Thyroid gland (tissue), 4 donors: ENCODE data around the gene DNAH10.

Experiments
- CTCF ChIP-seq, 6 experiments: fragments of 200-600 bp in 3 of 6; fragments of 450-650 bp in 3 of 6; sonication (generic) in 3 of 6; IDR thresholded peaks; one replicate each; pipeline ENCODE4 v1.5.1; 2016 to 2019; ENCODE audit warnings: antibody characterized with exemption in 6 of 6, mild to moderate bottlenecking in 2 of 6, inconsistent platforms in 1 of 6, moderate library complexity in 1 of 6
- POLR2A ChIP-seq, 2 donors: fragments of 450-650 bp; IDR thresholded peaks; one replicate each; pipeline ENCODE4 v1.6.1; 2017; ENCODE audit warnings: antibody characterized with exemption in 2 of 2, mild to moderate bottlenecking in 2 of 2, moderate library complexity in 1 of 2

- TF ChIP-seq CTCF (IDR thresholded peaks at IDR 0.05) (no peak), POLR2A (IDR thresholded peaks at IDR 0.05) (no peak)
Measured at GRCh38 chr12:123931686-123932321, 169.7 kb downstream of the DNAH10 start.
